Embryonic facial prominence (tissue), 1 donor: Measurements from ENCODE around the gene APBB1.

Experiments
- DNase-seq: peaks from one replicate; pipeline ENCODE4 v3.0.0-alpha.2; 2016; ENCODE audit errors: extremely low spot score

APBB1 gene

DNA sequence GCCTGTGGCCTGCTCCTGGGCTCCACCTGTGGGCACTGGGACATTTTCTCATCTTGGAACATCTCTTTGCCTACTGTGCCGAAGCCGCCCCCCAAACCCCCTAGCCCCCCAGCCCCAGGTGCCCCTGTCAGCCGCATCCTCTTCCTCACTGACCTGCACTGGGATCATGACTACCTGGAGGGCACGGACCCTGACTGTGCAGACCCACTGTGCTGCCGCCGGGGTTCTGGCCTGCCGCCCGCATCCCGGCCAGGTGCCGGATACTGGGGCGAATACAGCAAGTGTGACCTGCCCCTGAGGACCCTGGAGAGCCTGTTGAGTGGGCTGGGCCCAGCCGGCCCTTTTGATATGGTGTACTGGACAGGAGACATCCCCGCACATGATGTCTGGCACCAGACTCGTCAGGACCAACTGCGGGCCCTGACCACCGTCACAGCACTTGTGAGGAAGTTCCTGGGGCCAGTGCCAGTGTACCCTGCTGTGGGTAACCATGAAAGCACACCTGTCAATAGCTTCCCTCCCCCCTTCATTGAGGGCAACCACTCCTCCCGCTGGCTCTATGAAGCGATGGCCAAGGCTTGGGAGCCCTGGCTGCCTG lies 27.3 kb downstream of the APBB1 start:
- no peak for DNase-seq

DNA sequence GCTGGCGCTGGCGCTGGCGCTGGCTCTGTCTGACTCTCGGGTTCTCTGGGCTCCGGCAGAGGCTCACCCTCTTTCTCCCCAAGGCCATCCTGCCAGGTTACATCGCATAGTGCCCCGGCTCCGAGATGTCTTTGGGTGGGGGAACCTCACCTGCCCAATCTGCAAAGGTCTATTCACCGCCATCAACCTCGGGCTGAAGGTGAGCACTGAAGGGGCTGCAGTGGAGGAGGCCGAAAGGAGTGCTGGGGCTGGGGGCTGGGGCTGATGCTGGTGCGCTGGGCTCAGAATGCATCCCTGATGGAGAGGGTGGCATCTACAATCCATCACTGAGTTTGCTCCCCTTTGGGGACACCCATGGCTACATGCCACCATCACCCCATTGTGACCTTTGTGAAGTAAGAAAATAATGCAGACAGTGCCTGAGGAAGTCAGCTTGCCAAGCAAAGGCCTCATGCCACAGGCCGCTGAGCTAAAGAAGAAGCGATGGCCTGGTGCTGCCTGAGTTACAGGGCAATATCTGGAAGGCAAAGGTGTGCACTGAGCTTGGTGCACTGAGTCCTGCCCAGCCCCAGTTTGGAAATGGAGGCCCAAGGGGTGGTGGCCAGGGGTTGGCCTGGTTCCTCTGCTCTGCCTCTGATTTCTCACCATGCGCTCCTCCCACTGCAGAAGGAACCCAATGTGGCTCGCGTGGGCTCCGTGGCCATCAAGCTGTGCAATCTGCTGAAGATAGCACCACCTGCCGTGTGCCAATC lies 28.0 kb downstream of the APBB1 start:
- no peak for DNase-seq

DNA sequence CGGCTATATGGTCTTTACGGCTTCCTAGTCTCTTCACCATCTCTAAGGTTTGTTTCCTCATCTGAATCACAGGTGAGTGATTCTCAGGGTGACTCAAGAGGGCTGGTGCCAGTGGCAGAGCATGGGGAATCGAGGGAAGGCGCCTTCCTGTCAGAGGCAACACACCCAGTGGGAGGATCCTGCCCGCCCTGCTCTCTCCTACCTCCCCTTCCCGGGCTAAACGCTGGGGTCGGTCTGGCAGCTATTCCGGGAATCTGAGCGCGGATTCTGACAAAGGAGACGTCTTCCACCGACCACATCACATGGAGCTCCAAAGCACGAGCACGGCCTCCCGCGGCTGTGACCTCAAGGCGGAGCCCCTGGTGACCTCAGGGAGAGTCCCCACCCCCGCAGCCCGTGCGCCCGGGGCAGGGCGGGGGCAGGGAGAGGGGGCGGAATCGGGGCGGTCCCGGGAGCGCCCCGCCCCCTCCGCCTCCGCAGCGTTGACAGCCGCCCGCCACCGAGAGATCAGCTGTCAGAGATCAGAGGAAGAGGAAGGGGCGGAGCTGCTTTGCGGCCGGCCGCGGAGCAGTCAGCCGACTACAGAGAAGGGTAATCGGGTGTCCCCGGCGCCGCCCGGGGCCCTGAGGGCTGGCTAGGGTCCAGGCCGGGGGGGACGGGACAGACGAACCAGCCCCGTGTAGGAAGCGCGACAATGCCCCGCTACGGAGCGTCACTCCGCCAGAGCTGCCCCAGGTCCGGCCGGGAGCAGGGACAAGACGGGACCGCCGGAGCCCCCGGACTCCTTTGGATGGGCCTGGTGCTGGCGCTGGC lies 28.8 kb downstream of the APBB1 start, which contains the start of gene SMPD1:
TSS of gene SMPD1 (plus strand) at position 570 of the 813 bp plus-strand sequence. CDS start at position 695, 125 bp downstream.
- peak; percentile 74 for DNase-seq

DNA sequence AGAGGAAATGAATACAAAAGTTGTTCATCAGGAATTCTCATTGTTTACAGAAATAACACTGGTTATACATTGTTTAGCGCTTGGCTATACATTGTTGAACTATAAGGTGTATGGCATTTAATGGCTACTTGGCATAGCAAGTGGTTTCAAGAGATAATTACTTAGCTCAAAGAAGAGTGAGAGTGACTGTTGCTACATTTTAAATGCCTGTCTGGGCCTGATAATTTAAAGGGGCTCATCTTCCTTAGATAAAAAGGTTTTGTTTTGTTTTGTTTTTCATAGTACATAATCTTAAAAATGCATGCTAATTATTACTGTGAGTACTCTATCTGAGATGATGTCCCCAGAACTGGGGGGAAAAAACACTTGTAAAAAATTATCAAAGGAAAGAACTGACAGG lies 30.1 kb downstream of the APBB1 start:
- DNase-seq: no peak

DNA sequence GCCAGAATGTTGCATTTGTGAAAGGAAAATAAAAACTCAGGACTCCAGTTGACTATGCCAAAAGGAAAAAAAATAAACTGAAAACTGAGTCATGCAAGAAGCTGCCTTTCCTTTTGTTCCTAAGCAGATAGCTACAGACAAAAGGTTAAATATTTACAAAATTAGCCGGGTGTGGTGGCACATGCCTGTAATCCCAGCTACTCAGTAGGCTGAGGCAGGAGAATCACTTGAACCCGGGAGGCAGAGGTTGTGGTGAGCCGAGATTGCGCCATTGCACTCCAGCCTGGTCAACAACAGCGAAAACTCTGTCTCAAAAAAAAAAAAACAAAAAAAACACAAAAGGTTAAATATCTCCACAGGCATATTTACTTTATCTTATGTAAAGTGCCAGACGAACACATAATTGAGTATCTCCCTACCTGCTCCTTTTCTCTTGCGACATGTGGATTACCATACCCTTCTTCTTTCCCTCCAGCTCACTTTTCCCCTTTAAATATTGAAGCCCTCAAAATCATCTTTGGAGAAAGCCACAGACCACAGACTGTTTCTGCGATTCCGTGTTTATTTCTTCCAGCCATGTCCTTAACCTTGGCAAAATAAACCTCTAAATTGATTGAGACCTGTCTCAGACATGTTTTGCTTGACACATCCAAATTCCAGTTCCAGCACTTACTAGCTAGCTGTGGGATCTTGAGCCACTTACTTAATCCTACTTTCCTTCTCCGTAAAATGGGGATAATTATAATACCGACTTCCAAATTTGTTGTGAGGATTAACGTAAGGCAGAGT lies 30.9 kb downstream of the APBB1 start:
- DNase-seq: no peak

DNA sequence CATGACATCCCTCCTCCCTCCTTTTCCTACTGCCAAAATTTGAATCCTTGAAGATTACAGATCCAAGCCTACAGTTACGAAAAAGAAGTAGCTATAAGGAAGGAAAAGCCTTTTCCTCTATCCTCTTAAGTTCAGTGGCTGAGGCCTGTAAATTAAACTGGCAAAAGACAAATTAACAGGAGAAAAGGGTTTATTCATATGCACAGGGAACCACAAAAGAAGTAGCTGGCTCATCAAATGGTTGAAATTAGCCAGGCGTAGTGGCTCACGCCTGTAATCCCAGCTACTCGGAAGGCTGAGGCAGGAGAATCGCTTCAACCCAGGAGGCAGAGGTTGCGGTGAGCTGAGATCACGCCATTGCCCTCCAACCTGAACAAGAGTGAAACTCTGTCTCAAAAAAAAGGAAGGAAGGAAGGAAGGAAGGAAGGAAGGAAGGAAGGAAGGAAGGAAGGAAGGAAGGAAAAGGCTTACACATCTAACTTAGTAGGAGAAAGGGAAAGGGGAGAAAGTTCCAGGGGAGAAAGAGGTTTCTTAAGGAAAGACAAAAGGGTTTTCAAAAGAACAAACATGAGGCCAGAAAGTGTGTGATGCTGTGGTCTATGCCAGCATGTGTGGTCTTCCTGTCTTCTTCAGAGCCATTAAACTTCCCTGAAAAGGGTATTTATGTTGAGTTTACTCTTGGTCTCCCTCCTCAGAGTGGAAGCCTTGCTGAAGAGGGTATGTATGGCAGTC lies 33.7 kb downstream of the APBB1 start:
- DNase-seq: no peak

DNA sequence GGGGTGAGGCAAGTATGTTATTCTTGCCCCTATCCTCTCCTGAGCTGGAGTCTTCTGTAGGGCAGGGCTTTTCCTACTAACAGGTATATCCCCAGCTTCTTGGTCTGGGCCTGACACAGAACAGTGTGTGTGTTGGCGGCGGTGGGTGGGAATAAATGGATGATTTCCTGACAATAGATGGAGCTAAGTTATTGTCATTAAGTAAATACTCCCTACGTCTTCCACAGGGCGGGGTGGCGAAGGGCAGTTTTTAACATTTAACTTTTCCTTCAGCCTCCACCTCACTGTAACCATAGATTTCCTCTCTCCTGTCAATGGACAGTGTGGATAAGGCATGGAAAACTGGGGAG lies 40.3 kb downstream of the APBB1 start:
- DNase-seq: no peak

DNA sequence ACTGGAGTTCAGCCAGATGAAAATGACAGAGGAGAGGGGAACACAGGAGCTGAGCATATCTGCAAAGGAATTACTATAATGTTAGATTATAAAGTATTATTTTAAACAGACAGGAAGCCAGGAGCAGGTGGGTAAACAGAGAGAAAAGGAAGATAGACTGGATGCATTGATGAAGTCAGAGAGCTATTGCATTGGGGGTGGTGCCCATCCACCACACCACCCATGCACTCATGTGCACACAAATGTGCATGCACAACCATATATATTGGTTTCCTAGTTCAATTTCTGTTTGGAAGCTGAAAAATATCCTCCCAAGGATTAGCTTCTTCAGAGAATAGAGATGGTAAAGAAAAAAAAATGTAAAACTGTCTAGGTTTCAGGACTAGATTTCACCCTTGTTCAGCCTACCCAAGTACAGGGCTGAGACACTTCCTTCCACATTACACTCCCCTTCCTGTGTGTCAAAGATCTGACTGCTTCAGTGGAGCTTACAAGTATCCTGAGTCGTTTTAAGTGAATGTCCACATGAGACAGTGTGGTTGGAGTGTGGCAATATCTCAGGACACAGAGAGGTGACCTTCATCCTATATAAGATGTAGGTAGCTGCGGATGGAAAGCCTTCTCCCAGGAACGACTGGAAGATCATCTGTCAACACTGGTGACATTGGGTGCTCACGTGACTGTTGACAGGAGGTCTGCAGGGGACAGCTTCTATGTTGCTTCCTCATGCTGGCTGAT lies 40.8 kb downstream of the APBB1 start:
- DNase-seq: no peak

DNA sequence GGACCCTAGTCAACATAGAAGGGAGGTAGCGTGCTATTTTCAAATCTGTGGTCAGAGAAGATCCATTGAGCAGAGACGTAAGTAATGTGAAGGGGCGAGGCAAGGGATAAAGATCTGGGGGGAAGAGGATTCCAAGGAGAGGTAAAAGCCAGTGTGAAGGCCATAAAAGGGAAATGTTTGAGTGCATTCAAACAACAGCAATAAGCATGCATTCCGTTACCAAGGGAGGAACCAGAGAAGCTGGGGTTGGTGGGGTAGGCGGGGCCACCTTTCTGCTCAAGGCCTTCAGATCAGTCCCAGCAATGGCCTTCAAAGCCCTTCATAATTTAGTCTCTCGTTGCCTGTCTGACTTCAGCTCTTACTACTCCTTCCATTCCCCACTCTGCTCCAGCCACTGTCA lies 47.1 kb downstream of the APBB1 start:
- no peak for DNase-seq

DNA sequence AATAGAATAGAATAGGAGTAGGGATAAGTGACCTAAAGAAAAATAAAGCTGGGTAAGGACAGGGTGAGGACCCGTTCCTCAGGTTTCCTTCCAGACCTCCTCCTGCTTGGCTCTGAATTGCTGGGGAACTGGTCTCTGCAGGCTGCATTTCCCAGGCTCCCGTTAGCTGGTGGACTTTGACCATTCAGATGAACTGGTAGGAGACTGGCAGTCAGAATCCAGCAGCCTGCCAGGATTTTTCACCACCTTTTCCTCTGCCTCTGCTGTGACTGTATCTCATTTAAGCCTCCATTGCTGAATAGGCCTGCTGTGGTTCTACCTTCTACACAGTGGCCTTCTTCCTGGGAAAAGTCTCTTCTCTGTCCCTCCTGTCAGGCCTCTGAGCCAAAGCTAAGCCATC lies 53.2 kb downstream of the APBB1 start:
- no peak for DNase-seq

DNA sequence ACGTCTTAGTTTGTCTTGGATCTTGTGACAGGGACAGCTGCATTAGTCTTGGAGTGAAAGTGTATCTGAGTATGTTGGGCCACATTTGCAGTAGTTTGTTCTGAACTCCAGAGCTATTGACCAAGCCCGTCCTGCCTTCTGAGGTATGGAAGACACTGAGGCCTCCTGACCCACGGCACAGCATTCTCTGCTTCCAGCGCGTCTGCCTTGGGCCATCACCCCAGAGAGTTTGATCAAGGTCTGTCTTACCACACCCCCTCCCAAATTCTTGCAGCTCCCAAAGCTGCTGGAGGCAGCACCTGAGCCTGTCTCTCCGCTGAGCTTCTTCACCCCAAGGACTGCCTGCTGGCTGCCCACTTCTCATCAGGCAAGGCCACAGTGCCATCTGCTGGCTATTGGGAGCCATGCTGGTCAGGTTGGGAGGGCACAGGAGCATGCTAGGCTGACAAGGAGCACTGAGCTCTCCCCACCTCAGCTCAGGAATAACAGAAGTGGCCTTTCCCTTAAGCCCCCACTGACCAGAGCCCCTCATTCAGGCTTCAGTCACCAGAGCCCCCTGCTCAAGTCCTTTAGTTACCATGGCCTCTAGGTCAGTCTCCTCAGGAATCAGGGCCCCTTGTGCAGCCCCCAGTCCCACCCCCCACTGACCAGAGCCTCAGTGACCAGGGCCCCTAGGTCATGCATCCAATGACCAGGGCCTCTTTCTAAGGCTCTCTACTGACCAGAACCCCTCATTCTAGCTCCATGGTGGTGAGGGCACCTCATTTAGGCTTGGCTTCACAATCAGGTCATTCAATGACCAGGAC lies 55.8 kb downstream of the APBB1 start:
- no peak for DNase-seq

DNA sequence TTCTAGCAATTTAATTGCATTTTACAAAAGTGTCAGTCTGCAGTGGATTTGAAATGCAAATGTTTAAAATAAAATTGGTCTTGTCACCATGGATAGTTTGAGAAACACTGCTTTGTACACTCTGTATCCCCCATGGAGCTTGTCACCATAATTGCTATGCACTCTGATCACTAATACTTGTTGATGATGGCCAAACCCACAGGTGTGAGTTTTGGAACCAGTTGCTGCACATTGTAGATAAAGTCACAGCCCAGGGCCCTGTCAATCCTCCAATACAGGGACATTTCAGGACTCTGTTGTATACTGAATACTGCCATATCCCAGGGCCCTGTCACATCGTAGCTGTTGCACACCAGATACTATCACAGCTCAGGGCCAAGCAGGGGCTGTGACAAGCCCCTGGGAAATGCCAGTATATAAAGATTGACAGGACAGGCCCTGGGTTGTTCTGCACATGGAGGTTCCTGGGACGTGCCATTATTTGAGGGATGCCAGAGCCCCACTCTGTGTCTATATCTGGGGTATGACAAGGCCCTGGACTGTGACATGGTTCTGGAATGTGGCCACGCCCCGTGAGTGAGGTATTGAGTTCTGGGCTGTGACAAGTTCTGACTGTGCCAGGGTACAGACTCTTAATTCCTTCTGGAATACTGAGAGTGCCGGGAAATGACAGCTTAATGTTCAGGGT lies 56.6 kb downstream of the APBB1 start:
- no peak for DNase-seq

DNA sequence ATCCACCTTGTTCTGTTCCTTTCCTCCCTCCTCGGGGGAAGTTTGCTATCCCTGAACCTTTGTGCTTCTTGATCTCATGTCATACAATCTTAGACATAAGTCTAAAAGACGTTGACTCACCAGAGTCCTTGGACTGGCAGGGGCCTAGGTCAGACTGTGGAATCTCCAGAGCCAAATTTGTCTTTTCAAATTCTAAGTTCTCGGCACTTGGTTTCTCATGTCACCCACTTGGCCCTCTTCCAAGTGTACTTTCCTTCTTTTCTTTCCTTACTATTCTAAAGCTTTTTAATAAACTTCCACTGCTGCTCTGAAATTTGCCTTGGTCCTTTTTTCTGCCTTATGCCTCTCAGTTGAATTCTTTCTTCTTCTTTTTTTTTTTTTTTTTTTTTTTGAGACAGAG lies 58.7 kb downstream of the APBB1 start:
- no peak for DNase-seq

DNA sequence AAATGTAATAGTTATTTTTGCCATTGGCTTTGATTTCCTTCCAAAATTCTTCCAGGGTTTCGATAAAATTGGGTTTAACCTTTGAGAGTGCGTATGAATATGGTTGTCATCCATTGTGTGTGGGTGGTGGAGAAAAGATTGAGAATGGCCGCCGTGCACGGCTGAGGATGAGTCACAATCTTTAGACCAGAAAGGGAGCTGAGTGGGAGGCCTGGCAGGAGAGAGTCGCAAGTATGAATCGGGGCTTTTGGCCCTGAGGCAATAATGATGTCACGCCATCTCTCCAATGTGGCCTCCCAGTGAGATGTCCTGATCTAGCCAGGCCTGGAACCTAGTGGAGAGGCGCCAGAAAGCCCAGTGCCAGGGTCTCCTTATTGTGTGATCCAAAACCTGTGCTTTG lies 61.7 kb downstream of the APBB1 start:
- no peak for DNase-seq

DNA sequence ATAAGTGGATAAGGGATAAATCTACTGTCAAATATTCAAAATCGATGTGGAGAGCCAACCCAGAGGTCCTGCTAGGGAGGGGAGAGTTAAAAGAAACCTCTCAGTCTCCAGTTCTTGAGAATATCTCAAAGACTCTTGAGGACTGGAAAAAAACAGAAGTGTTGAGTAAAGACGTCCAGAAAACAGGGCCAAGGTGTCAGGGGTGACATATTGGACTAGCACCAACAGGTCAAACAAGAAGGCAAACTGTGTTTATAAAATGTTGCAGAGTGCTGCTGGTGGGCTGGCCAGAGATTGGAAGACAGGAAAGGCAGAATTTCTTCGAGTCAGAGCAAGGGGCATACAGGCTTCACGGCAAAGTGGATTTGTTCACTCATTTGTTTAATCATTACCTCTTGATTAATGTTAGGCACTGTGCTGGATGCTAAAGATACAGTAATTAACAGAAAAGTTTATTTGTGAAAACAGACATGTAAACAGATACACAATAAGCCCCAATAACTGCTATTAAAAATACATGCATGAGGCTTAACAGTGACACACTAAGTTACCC lies 62.3 kb downstream of the APBB1 start:
- DNase-seq: no peak

DNA sequence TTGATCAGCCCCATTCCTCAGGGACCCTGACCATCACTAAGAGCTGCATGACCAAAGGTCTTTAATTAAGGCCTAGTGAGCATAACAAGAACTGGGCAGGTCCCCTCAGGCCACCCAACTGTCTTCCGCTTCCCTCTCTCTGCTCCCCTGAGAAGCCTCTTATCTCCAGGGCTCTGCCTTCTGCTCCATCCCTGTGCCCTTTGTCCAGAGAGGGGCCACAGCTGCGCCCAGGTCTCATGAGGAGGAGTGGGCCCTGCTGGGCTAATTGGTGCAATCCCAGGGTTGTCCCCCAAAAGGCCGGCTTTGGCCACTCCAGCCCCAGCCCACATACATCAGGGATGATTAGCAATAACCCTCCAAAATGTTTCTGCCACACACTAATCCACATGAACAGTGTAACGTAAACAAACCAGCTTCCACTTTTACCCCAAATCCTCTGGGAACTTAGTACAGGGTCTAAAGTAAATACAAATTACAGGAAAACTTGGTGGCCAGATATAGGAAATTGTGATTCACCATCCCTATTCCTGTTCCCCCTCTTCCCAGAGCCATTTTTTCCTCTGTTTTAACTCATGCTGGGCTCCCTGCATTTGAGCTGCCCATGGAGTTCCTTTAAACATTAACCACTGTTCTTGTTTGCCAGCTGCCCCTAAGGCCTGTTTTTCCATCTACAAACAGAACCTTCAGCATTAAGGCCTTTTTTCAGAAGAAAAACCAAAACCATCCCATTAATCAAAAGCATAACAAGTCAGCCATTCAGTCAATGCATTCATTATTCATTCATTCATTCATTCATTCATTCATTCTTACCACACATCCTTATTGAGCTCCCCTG lies 64.0 kb downstream of the APBB1 start:
- no peak for DNase-seq

DNA sequence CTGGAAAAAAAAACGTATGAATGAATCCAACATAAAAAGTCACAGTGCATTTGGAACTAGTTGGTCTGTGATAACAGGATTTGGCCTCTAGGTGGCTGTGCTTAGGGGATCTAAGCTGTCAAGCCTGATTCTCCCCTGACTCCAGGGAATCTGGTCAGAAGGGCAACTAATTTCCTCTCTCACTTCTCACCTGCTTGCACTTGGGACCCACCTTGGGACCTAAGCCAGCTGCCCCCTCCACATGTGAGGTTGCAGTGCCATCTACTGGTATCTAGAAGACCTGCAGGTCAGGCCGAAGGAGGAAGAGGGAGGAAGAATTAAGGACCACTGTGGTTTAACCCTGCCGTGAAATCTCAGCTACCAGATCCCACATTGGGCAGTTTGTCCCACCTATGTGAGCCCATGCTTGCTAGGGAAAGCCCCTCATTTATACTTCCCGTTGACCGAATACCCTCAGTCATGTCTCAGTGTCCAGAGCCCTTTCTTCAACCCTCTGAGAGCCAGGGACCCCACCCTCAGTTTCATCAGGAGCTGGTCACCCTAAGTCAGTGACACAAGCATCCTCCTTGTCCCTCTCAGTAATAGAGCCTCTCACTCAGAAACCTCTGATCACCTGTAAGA lies 65.4 kb downstream of the APBB1 start:
- DNase-seq: no peak
